Measurements from ENCODE around the gene RPL15.
"Not testable (repeated sequence)": the region's sequence is repeated elsewhere in the genome, so short reads cannot be mapped to it uniquely, and the experiment has no call there.

Gene RPL15

GRCh38 chr3:23889950-23890349, 27.0 kb upstream of the RPL15 start:
- no peak for DNase-seq

- DNase-seq = no peak
Observed at GRCh38 chr3:23894254-23895061, 22.5 kb upstream of the RPL15 start.

GRCh38 chr3:23895181-23895580, 21.8 kb upstream of the RPL15 start:
- no peak for DNase-seq

GRCh38 chr3:23900744-23901143, 16.2 kb upstream of the RPL15 start:
- no peak for DNase-seq

- no peak for DNase-seq
Observed at GRCh38 chr3:23904545-23904944, 12.4 kb upstream of the RPL15 start.

- DNase-seq = no peak
Observed at GRCh38 chr3:23909341-23909740, 7.6 kb upstream of the RPL15 start.

GRCh38 chr3:23911397-23911796, 5.5 kb upstream of the RPL15 start:
- no peak for DNase-seq

- DNase-seq = not testable (repeated sequence)
Observed at GRCh38 chr3:23912335-23912734, 4.6 kb upstream of the RPL15 start.

GRCh38 chr3:23913182-23913581, 3.8 kb upstream of the RPL15 start:
- DNase-seq = no peak

- no peak for DNase-seq
Observed at GRCh38 chr3:23913873-23914743, 2.8 kb upstream of the RPL15 start.

- DNase-seq = no peak
Observed at GRCh38 chr3:23915537-23916108, 1.3 kb upstream of the RPL15 start.

- DNase-seq = no peak
Observed at GRCh38 chr3:23916152-23916885, 613 bp upstream of the RPL15 start.

- DNase-seq = not testable (repeated sequence)
Observed at GRCh38 chr3:23917679-23918303, 859 bp downstream of the RPL15 start.

GRCh38 chr3:23918331-23918730, 1.4 kb downstream of the RPL15 start:
- DNase-seq = not testable (repeated sequence)

GRCh38 chr3:23919628-23920027, 2.7 kb downstream of the RPL15 start:
- DNase-seq = no peak

- DNase-seq = no peak
Observed at GRCh38 chr3:23920151-23920655, 3.3 kb downstream of the RPL15 start.

GRCh38 chr3:23921052-23921511, 4.2 kb downstream of the RPL15 start:
- no peak for DNase-seq

GRCh38 chr3:23923786-23924185, 6.9 kb downstream of the RPL15 start:
- DNase-seq = no peak

- no peak for DNase-seq
Observed at GRCh38 chr3:23926246-23926645, 9.3 kb downstream of the RPL15 start.

- no peak for DNase-seq
Observed at GRCh38 chr3:23926736-23927135, 9.8 kb downstream of the RPL15 start.

- DNase-seq = no peak
Observed at GRCh38 chr3:23928524-23928923, 11.6 kb downstream of the RPL15 start.

GRCh38 chr3:23931597-23931996, 14.7 kb downstream of the RPL15 start:
- no peak for DNase-seq

Data from stimulated activated CD4-positive, alpha-beta T cell treated with anti-CD3 and anti-CD28 coated beads, Interleukin-4, amount 100 ng/mL, for 1 hour (primary cell).